ENCODE results near the gene SLC35B2. TPM values are rescaled to one million over a fixed set of nuclear protein-coding genes. Genes with fewer than 3 reads are reported as not detected.

The SLC35B2 gene
- polyA plus RNA-seq, 3 donors: 17.4 to 54.0 (median 30.6) TPM

- no peaks in the 10 kb centered on the region for H3K36me3 ChIP-seq (replicated peaks in 1 of 2; ENCODE audit: control insufficient read depth in 1 of 2, insufficient read depth in 2 of 2, low read length in 2 of 2)
- intact Hi-C loops (cut with micrococcal nuclease): no loop called here
- peaks cover 0 to 2% (median 0%) of the 10 kb centered on the region in 7 donors for H3K9me3 Mint-ChIP-seq
- H3K27ac Mint-ChIP-seq: peak overlapping the region; percentile 76 to 97 (median 88)
- H3K4me1 Mint-ChIP-seq: peaks cover 64% of the 10 kb centered on the region
- peak overlapping the region; percentile 78 for H2AFZ ChIP-seq (ENCODE audit: insufficient read depth, low read depth, low read length, poor library complexity, severe bottlenecking)
- DNase-seq: peak; percentile 53 to 65 (median 56)
- H3K4me3 Mint-ChIP-seq: peak overlapping the region; percentile 80 to 86
- H3K79me2 ChIP-seq (ENCODE audit: insufficient read depth, low read length): peaks cover 5% of the 10 kb centered on the region
- H3K27me3 Mint-ChIP-seq (ENCODE audit: low read depth in 3 of 3): peaks cover 3 to 15% (median 7%) of the 10 kb centered on the region in 3 donors
- peak overlapping the region; percentile 91 for H3K4me2 ChIP-seq (replicated peaks; ENCODE audit: extremely low read depth, low read length, poor library complexity, severe bottlenecking)
- peaks cover 0 to 4% of the 10 kb centered on the region in 2 donors for H3K36me3 Mint-ChIP-seq
- no peaks in the 10 kb centered on the region for H3K9me3 ChIP-seq (replicated peaks in 1 of 2; ENCODE audit: control insufficient read depth in 1 of 2, insufficient read depth in 1 of 2, low read length in 2 of 2)
- peaks cover 0 to 7% of the 10 kb centered on the region in 2 donors for H3K27me3 ChIP-seq (ENCODE audit: control insufficient read depth in 2 of 2, insufficient read depth in 2 of 2, low read length in 2 of 2)
- no peak for TF ChIP-seq CTCF (IDR thresholded peaks at IDR 0.05)
- peak overlapping the region; percentile 72 to 88 for H3K27ac ChIP-seq (ENCODE audit: low read depth in 1 of 2, low read length in 2 of 2)
- H3K9ac ChIP-seq (ENCODE audit: insufficient read depth, low read length, poor library complexity, severe bottlenecking): peak overlapping the region; percentile 55
- peak overlapping the region; percentile 24 to 78 (median 52) for H3K4me3 ChIP-seq (replicated peaks in 1 of 3; ENCODE audit: low read depth in 2 of 3, low read length in 3 of 3)
- peaks cover 7% of the 10 kb centered on the region for H4K20me1 ChIP-seq (ENCODE audit: insufficient read depth, low read length)
- 0% methylated on average over 25 of the region's 45 CpGs for WGBS (ENCODE audit: insufficient coverage)
- peaks cover 68 to 74% of the 10 kb centered on the region in 2 donors for H3K4me1 ChIP-seq (ENCODE audit: control insufficient read depth in 1 of 2, insufficient read depth in 2 of 2, low read length in 2 of 2)
Measured at GRCh38 chr6:44219053-44219814, 38.1 kb downstream of the SLC35B2 start.

- Mint-ChIP-seq H3K36me3 (peaks cover 0 to 3% of the 10 kb centered on the region in 2 donors), H3K9me3 (no peaks in the 10 kb centered on the region), H3K4me1 (peaks cover 52% of the 10 kb centered on the region), H3K27me3 (ENCODE audit: low read depth in 3 of 3) (peaks cover 2 to 4% (median 3%) of the 10 kb centered on the region in 3 donors), H3K27ac (peak overlapping the region; percentile 88 to 97 (median 92)), H3K4me3 (no peak overlapping the region)
- H3K27ac ChIP-seq (ENCODE audit: low read depth in 1 of 2, low read length in 2 of 2): peak overlapping the region; percentile 72 to 88
- H3K4me3 ChIP-seq (replicated peaks in 1 of 3; ENCODE audit: low read depth in 2 of 3, low read length in 3 of 3): peak overlapping the region in 1 of 3 experiments; percentile 78
- peaks cover 0 to 2% of the 10 kb centered on the region in 2 donors for H3K27me3 ChIP-seq (ENCODE audit: control insufficient read depth in 2 of 2, insufficient read depth in 2 of 2, low read length in 2 of 2)
- H3K9ac ChIP-seq (ENCODE audit: insufficient read depth, low read length, poor library complexity, severe bottlenecking): no peak overlapping the region
- H2AFZ ChIP-seq (ENCODE audit: insufficient read depth, low read depth, low read length, poor library complexity, severe bottlenecking): no peak overlapping the region
- peaks cover 55 to 57% of the 10 kb centered on the region in 2 donors for H3K4me1 ChIP-seq (ENCODE audit: control insufficient read depth in 1 of 2, insufficient read depth in 2 of 2, low read length in 2 of 2)
- H3K36me3 ChIP-seq (replicated peaks in 1 of 2; ENCODE audit: control insufficient read depth in 1 of 2, insufficient read depth in 2 of 2, low read length in 2 of 2): no peaks in the 10 kb centered on the region
- intact Hi-C loops (cut with micrococcal nuclease): no loop called here
- H3K9me3 ChIP-seq (replicated peaks in 1 of 2; ENCODE audit: control insufficient read depth in 1 of 2, insufficient read depth in 1 of 2, low read length in 2 of 2): no peaks in the 10 kb centered on the region
- peak overlapping the region; percentile 91 for H3K4me2 ChIP-seq (replicated peaks; ENCODE audit: extremely low read depth, low read length, poor library complexity, severe bottlenecking)
- 86% methylated on average over 14 of the region's 16 CpGs for WGBS (ENCODE audit: insufficient coverage)
- DNase-seq: no peak
- peaks cover 3% of the 10 kb centered on the region for H3K79me2 ChIP-seq (ENCODE audit: insufficient read depth, low read length)
- no peak for TF ChIP-seq CTCF (IDR thresholded peaks at IDR 0.05)
- H4K20me1 ChIP-seq (ENCODE audit: insufficient read depth, low read length): no peaks in the 10 kb centered on the region
Measured at GRCh38 chr6:44217332-44218143, 39.8 kb downstream of the SLC35B2 start.

Measured in CD14-positive monocyte (primary cell).